Endodermal cell (in vitro differentiated cells): Measurements from ENCODE around the gene RBM4B. TPM values are rescaled to one million over a fixed set of nuclear protein-coding genes. Genes with fewer than 3 reads are reported as not detected.

Experiments
- DNase-seq: peaks from one replicate; pipeline ENCODE4 v3.0.0-alpha.2; 2017
- H3K27ac ChIP-seq: 2 replicates; pipeline ENCODE4 v1.5.1; 2013; ENCODE audit warnings: mild to moderate bottlenecking, low read depth, low read length, moderate library complexity
- H3K27me3 ChIP-seq: 2 replicates; pipeline ENCODE4 v1.6.1; 2013; ENCODE audit warnings: mild to moderate bottlenecking, low read length, moderate library complexity; ENCODE audit not compliant: insufficient read depth, control insufficient read depth, poor library complexity, severe bottlenecking
- H3K36me3 ChIP-seq: 2 replicates; pipeline ENCODE4 v1.7.0; 2013; ENCODE audit warnings: mild to moderate bottlenecking, low read length, moderate library complexity; ENCODE audit not compliant: control insufficient read depth, insufficient read depth
- H3K4me1 ChIP-seq: one replicate; pipeline ENCODE4 v1.7.0; 2013; ENCODE audit warnings: low read length; ENCODE audit not compliant: control insufficient read depth, insufficient read depth
- H3K4me3 ChIP-seq: 2 replicates; pipeline ENCODE4 v1.5.1; 2013; ENCODE audit warnings: mild to moderate bottlenecking, low read length, moderate library complexity
- H3K9ac ChIP-seq: 2 replicates; pipeline ENCODE4 v1.6.1; 2013; ENCODE audit warnings: mild to moderate bottlenecking, low read length, moderate library complexity; ENCODE audit not compliant: poor library complexity, severe bottlenecking; ENCODE audit errors: extremely low read depth
- H3K9me3 ChIP-seq: 2 replicates; pipeline ENCODE4 v1.6.1; 2013; ENCODE audit warnings: mild to moderate bottlenecking, low read length, moderate library complexity; ENCODE audit not compliant: control insufficient read depth
- H3K27ac Mint-ChIP-seq: 2 replicates; pipeline ENCODE4 v1.8.0; 2020; ENCODE audit warnings: mixed read lengths
- H3K27me3 Mint-ChIP-seq: 2 replicates; pipeline ENCODE4 v1.8.0; 2021; ENCODE audit warnings: mild to moderate bottlenecking, mixed read lengths; ENCODE audit not compliant: insufficient read depth
- H3K36me3 Mint-ChIP-seq: 2 replicates; pipeline ENCODE4 v1.8.0; 2020; ENCODE audit warnings: low read depth, mixed read lengths
- H3K4me1 Mint-ChIP-seq: 2 replicates; pipeline ENCODE4 v1.8.0; 2020; ENCODE audit warnings: mixed read lengths
- H3K4me3 Mint-ChIP-seq: 2 replicates; pipeline ENCODE4 v1.8.0; 2020; ENCODE audit warnings: mild to moderate bottlenecking, moderate library complexity, mixed read lengths
- H3K9me3 Mint-ChIP-seq: 2 replicates; pipeline ENCODE4 v1.8.0; 2020; ENCODE audit warnings: mild to moderate bottlenecking, mixed read lengths
- CTCF ChIP-seq: fragments of 200-600 bp; sonication (generic); conservative IDR thresholded peaks from 2 replicates; pipeline ENCODE4 v1.5.0; 2021; ENCODE audit warnings: antibody characterized with exemption, mild to moderate bottlenecking
- WGBS, 2 experiments: methylation state at CpG; one replicate each; pipeline versions ENCODE4 v1.1.5 to v1.1.7; 2013; ENCODE audit warnings: missing lambda C conversion rate in 2 of 2, mixed read lengths in 1 of 2; ENCODE audit not compliant: insufficient coverage in 1 of 2, insufficient read length in 1 of 2; 5-methylcytosine and 5-hydroxymethylcytosine counted together
- total RNA-seq, 2 donors: library from RNA; stranded (reverse); fragmentation: NEBNext Ultra II Directional in 1 of 2; extraction: Animal tissue kit (Norgen Biotek cat#: 25700) in 1 of 2; gene quantifications; 2 replicates in 1 of 2; 3 replicates in 1 of 2; pipeline ENCODE4 v1.2.1, GENCODE V29; 2021

Gene RBM4B
- total RNA-seq, 2 donors from 2014 or later: 23.3 to 28.5 TPM

GRCh38 chr11:66684635-66685034 lies 6.9 kb upstream of the RBM4B start:
- Mint-ChIP-seq H3K36me3 (peaks cover 11% of the 10 kb centered on the region), H3K4me3 (no peak overlapping the region), H3K27ac (peak overlapping the region; percentile 10), H3K27me3 (no peaks in the 10 kb centered on the region), H3K9me3 (no peaks in the 10 kb centered on the region), H3K4me1 (no peaks in the 10 kb centered on the region)
- H3K4me3 ChIP-seq: no peak overlapping the region
- no peaks in the 10 kb centered on the region for H3K9me3 ChIP-seq
- 92 to 93% methylated on average over 2 of the region's 2 CpGs for WGBS, 2 experiments
- H3K27me3 ChIP-seq: no peaks in the 10 kb centered on the region
- peaks cover 16% of the 10 kb centered on the region for H3K36me3 ChIP-seq
- no peak overlapping the region for H3K9ac ChIP-seq
- H3K27ac ChIP-seq: no peak overlapping the region
- no peaks in the 10 kb centered on the region for H3K4me1 ChIP-seq
- no peak for TF ChIP-seq CTCF
- no peak for DNase-seq

GRCh38 chr11:66683877-66684276 lies 6.2 kb upstream of the RBM4B start:
- no peak overlapping the region for H3K4me3 Mint-ChIP-seq
- Histone ChIP-seq H3K9ac (no peak overlapping the region), H3K4me3 (no peak overlapping the region), H3K4me1 (no peaks in the 10 kb centered on the region), H3K27me3 (no peaks in the 10 kb centered on the region), H3K36me3 (peaks cover 13% of the 10 kb centered on the region), H3K9me3 (no peaks in the 10 kb centered on the region), H3K27ac (no peak overlapping the region)
- no peaks in the 10 kb centered on the region for H3K27me3 Mint-ChIP-seq
- H3K9me3 Mint-ChIP-seq: no peaks in the 10 kb centered on the region
- WGBS, 2 experiments: 92 to 96% methylated on average over 4 to 8 of the region's 8 CpGs
- H3K27ac Mint-ChIP-seq: no peak overlapping the region
- H3K36me3 Mint-ChIP-seq: peaks cover 11% of the 10 kb centered on the region
- H3K4me1 Mint-ChIP-seq: no peaks in the 10 kb centered on the region
- TF ChIP-seq CTCF: no peak
- DNase-seq: no peak

DNA sequence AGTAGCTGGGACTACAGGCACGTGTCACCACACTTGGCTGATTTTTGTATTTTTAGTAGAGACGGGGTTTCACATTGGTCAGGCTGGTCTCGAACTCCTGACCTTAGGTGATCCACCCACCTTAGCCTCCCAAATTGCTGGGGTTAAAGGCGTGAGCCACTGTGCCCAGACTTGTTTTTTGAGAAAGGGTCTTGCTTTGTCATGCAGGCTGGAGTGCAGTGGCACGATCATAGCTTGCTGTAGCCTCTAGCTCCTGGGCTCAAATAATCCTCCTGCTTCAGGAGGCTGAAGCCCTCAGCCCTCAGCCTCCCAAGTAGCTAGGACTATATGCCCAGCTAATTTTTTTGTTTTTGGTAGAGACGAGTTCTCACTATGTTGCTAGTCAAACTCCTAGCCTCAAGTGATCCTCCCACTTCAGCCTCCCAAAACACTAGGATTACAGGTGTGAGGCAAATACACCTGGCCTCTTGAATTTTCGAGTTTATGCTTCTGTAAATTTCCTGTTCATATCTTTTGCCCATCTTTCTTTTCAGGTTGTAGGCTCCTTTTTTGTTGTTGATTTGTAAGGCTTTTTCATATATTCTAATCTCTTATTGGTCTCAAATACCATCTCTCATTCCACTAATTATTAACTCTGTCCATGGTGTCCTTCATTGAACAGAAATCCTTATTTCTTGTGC lies 3.4 kb upstream of the RBM4B start:
- H3K27ac Mint-ChIP-seq: no peak overlapping the region
- Histone ChIP-seq H3K4me1 (no peaks in the 10 kb centered on the region), H3K4me3 (no peak overlapping the region), H3K36me3 (peaks cover 5% of the 10 kb centered on the region), H3K27ac (no peak overlapping the region), H3K9ac (no peak overlapping the region), H3K9me3 (no peaks in the 10 kb centered on the region), H3K27me3 (no peaks in the 10 kb centered on the region)
- TF ChIP-seq CTCF: no peak
- 84 to 90% methylated on average over 6 to 7 of the region's 7 CpGs for WGBS, 2 experiments
- no peak for DNase-seq
- no peak overlapping the region for H3K4me3 Mint-ChIP-seq
- H3K4me1 Mint-ChIP-seq: peaks cover 15% of the 10 kb centered on the region
- no peaks in the 10 kb centered on the region for H3K27me3 Mint-ChIP-seq
- H3K36me3 Mint-ChIP-seq: peaks cover 17% of the 10 kb centered on the region
- H3K9me3 Mint-ChIP-seq: no peaks in the 10 kb centered on the region
